Memory B cell (primary cell): ENCODE measurements around the gene MBNL1.

Experiments
- ATAC-seq: fragments of 150-1000 bp; cut with Tn5 transposase; 2 replicates; pipeline ENCODE4 v1.10.0; 2021; ENCODE audit warnings: low read depth, mild to moderate bottlenecking, moderate library complexity
- DNase-seq, 2 donors: peaks; one replicate each; pipeline ENCODE4 v3.0.0; 2022; ENCODE audit warnings: low spot score in 2 of 2
- H3K27ac Mint-ChIP-seq: one replicate; pipeline ENCODE4 v1.8.0; 2022; ENCODE audit warnings: mild to moderate bottlenecking, moderate library complexity, mixed read lengths
- H3K27me3 Mint-ChIP-seq: one replicate; pipeline ENCODE4 v1.8.0; 2022; ENCODE audit warnings: mixed read lengths
- H3K36me3 Mint-ChIP-seq: one replicate; pipeline ENCODE4 v1.8.0; 2022; ENCODE audit warnings: mild to moderate bottlenecking, mixed read lengths
- H3K4me1 Mint-ChIP-seq: one replicate; pipeline ENCODE4 v1.8.0; 2022; ENCODE audit warnings: mixed read lengths
- H3K4me3 Mint-ChIP-seq: one replicate; pipeline ENCODE4 v1.8.0; 2022; ENCODE audit warnings: mild to moderate bottlenecking, moderate library complexity, mixed read lengths
- H3K9me3 Mint-ChIP-seq: one replicate; pipeline ENCODE4 v1.8.0; 2022; ENCODE audit warnings: mixed read lengths

Gene MBNL1

GRCh38 chr3:152288681-152289080 is 20.0 kb downstream of the MBNL1 start:
- H3K4me1 Mint-ChIP-seq: peaks cover 56% of the 10 kb centered on the region
- H3K27ac Mint-ChIP-seq: no peak overlapping the region
- DNase-seq (no peak), ATAC-seq (no peak)
- no peak overlapping the region for H3K4me3 Mint-ChIP-seq
- H3K36me3 Mint-ChIP-seq: peaks cover 7% of the 10 kb centered on the region
- no peaks in the 10 kb centered on the region for H3K27me3 Mint-ChIP-seq
- H3K9me3 Mint-ChIP-seq: no peaks in the 10 kb centered on the region

GRCh38 chr3:152289708-152290107 is 21.0 kb downstream of the MBNL1 start:
- Mint-ChIP-seq H3K27ac (peak overlapping the region; percentile 86), H3K36me3 (peaks cover 7% of the 10 kb centered on the region), H3K4me3 (no peak overlapping the region), H3K9me3 (no peaks in the 10 kb centered on the region), H3K27me3 (no peaks in the 10 kb centered on the region), H3K4me1 (peaks cover 54% of the 10 kb centered on the region)
- no peak for ATAC-seq
- DNase-seq: no peak

DNA sequence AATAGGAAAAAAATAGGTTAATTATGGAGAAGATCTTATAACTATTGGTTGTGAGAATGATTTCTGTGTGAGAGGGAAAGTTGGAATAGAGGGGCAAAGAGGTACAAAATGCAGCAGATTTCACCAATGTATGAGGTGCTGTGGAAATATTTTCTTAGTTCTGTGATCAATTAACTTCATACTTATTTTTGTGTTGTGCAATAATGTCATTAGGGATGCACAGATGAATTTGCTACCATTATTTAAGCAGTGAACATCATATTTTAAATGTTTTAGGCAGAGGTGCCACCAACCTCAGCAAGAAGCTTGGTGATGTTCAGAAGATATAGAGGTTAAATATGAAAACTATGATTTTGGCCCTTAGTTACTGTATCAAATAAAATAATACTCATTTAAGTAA is 21.6 kb downstream of the MBNL1 start:
- Mint-ChIP-seq H3K9me3 (no peaks in the 10 kb centered on the region), H3K27me3 (no peaks in the 10 kb centered on the region), H3K4me1 (peaks cover 51% of the 10 kb centered on the region), H3K36me3 (peaks cover 4% of the 10 kb centered on the region), H3K27ac (no peak overlapping the region), H3K4me3 (peak overlapping the region; percentile 39)
- ATAC-seq (no peak), DNase-seq (no peak)

- DNase-seq (no peak), ATAC-seq (peak; percentile 22)
- Mint-ChIP-seq H3K27me3 (no peaks in the 10 kb centered on the region), H3K36me3 (peaks cover 5% of the 10 kb centered on the region), H3K27ac (peak overlapping the region; percentile 83), H3K4me1 (peaks cover 58% of the 10 kb centered on the region), H3K4me3 (peak overlapping the region; percentile 30), H3K9me3 (no peaks in the 10 kb centered on the region)
Measured at GRCh38 chr3:152291238-152291637, 22.5 kb downstream of the MBNL1 start.

GRCh38 chr3:152291649-152292066 is 22.9 kb downstream of the MBNL1 start:
- H3K4me1 Mint-ChIP-seq: peaks cover 60% of the 10 kb centered on the region
- peak overlapping the region; percentile 83 for H3K27ac Mint-ChIP-seq
- H3K27me3 Mint-ChIP-seq: no peaks in the 10 kb centered on the region
- DNase-seq: no peak
- no peaks in the 10 kb centered on the region for H3K9me3 Mint-ChIP-seq
- peak; percentile 36 for ATAC-seq
- H3K4me3 Mint-ChIP-seq: peak overlapping the region; percentile 30
- peaks cover 7% of the 10 kb centered on the region for H3K36me3 Mint-ChIP-seq

- H3K27me3 Mint-ChIP-seq: no peaks in the 10 kb centered on the region
- no peak overlapping the region for H3K27ac Mint-ChIP-seq
- H3K4me1 Mint-ChIP-seq: peaks cover 57% of the 10 kb centered on the region
- no peak for DNase-seq
- H3K9me3 Mint-ChIP-seq: no peaks in the 10 kb centered on the region
- peaks cover 7% of the 10 kb centered on the region for H3K36me3 Mint-ChIP-seq
- no peak for ATAC-seq
- H3K4me3 Mint-ChIP-seq: no peak overlapping the region
Measured at GRCh38 chr3:152292366-152292765, 23.6 kb downstream of the MBNL1 start.

DNA sequence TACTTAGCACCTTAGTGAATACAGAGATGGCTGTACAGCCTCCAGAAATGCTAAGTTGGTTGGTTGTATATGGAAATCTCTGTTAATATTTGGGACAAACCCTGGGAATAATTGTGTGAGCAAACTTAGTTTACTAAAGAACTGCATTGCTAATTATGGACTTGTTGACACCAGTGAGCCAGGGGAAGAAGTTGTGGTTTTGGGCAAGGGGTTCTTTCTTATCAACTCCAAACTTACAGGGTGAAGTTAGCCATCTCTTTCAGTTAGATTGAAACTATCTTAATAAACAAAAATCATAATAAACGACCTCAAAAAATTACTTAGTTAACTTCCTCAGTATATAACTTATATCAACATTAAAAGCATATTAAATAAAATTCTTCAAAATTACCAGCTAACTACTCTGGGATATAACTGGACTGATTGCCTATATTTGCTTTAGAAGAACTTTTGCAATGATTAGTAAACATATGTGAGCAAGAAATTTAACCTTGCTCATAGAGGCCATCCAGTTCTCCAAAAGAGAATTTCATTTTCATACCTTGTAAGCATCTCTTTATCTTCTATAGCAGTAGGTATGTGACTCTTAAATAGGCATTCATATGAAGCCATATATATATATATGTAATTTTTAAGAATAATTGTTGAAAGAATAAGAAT is 24.7 kb downstream of the MBNL1 start:
- peaks cover 53% of the 10 kb centered on the region for H3K4me1 Mint-ChIP-seq

DNA sequence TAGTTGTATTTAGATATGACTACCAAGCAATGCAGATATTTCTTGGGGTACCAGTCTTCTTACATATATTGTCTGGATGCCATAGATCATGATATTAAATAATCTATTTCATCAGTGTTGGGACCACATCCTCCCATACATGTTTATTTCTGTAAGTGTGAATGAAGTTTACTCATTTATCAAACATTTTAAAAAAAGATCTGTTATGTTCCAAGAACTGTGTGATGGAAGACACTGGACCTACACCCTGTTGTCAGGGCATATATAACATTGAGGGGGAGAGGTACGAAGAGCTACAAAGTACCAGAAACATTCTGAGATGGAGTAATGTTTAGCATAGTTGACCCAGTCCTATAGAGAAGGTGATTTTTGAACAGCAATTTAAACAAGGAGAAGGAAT is 26.6 kb downstream of the MBNL1 start:
- no peak for ATAC-seq
- peak overlapping the region; percentile 50 for H3K4me3 Mint-ChIP-seq
- H3K27me3 Mint-ChIP-seq: no peaks in the 10 kb centered on the region
- peaks cover 61% of the 10 kb centered on the region for H3K4me1 Mint-ChIP-seq
- H3K9me3 Mint-ChIP-seq: no peaks in the 10 kb centered on the region
- peak overlapping the region; percentile 83 for H3K27ac Mint-ChIP-seq
- H3K36me3 Mint-ChIP-seq: peaks cover 15% of the 10 kb centered on the region
- no peak for DNase-seq

More for the DNA sequence above, 24.7 kb downstream of the MBNL1 start:
- no peak overlapping the region for H3K4me3 Mint-ChIP-seq
- peaks cover 10% of the 10 kb centered on the region for H3K36me3 Mint-ChIP-seq
- DNase-seq (no peak), ATAC-seq (no peak)
- peak overlapping the region; percentile 79 for H3K27ac Mint-ChIP-seq
- no peaks in the 10 kb centered on the region for H3K27me3 Mint-ChIP-seq
- H3K9me3 Mint-ChIP-seq: no peaks in the 10 kb centered on the region

DNA sequence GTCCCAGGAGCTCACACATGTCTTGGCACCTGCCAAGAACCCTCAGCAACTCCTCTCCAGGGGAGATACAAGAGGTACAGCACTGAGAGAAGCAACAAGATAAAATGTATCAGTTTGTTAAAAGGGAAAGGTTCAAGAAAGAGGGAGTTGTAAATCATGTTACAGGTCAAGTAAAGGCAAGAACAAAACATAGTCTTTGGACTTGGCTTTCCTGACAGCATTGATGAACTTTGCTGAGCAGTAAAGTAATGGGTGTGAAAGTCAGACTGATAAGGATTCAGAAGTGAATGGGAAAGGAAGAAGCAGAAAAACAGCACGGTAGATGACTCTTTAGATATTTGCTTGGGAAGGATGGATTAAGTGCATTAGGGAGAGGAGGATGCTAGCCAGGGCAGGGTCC is 27.1 kb downstream of the MBNL1 start:
- Mint-ChIP-seq H3K4me3 (peak overlapping the region; percentile 50), H3K27ac (peak overlapping the region; percentile 83), H3K4me1 (peaks cover 60% of the 10 kb centered on the region), H3K9me3 (no peaks in the 10 kb centered on the region), H3K27me3 (no peaks in the 10 kb centered on the region), H3K36me3 (peaks cover 15% of the 10 kb centered on the region)
- ATAC-seq (no peak), DNase-seq (no peak)

DNA sequence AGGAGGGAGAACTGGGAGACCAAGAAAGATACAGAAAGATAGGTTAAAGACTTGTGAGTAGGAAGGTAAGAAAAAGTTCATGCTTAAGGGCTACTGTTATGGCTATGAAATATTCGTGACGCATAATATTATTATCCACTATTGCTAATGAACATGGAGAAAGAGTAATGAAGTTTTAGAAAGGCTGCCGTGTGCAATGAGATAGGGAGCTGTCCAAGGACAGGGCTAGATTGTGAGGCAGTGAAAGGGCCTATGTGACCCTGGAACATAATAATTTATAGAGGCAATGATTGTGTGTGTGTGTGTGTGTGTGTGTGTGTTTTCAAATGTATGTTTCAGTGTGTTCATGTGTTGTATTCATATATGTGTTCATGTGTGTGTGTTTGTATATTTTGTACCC is 27.7 kb downstream of the MBNL1 start:
- no peak for ATAC-seq

DNA sequence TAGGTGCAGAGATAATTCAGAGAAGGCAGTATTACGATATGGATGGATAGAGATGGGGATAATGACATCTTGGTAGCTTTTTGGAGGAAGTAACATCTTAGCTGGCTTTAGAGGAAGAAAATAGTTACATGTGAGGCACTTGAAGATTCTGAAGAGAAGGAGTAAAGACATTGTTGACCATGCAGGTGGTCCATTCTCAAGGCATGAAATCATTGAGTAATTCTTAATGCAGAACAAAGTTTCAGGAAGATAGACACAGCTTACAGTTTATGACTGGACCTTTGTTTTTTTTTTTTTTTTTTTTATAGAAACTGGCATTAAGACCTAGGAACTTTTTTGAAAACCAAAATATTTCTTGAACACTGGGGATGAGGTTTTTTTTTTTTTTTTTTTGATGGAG is 28.2 kb downstream of the MBNL1 start:
- Mint-ChIP-seq H3K27ac (peak overlapping the region; percentile 83), H3K36me3 (peaks cover 15% of the 10 kb centered on the region), H3K27me3 (no peaks in the 10 kb centered on the region)

More for the DNA sequence above, 27.7 kb downstream of the MBNL1 start:
- no peak for DNase-seq
- peaks cover 15% of the 10 kb centered on the region for H3K36me3 Mint-ChIP-seq
- peak overlapping the region; percentile 50 for H3K4me3 Mint-ChIP-seq
- peak overlapping the region; percentile 83 for H3K27ac Mint-ChIP-seq
- H3K9me3 Mint-ChIP-seq: no peaks in the 10 kb centered on the region
- H3K4me1 Mint-ChIP-seq: peaks cover 59% of the 10 kb centered on the region
- H3K27me3 Mint-ChIP-seq: no peaks in the 10 kb centered on the region

GRCh38 chr3:152298393-152299248 is 29.9 kb downstream of the MBNL1 start:
- Mint-ChIP-seq H3K4me3 (peak overlapping the region; percentile 52), H3K9me3 (no peaks in the 10 kb centered on the region), H3K4me1 (peaks cover 50% of the 10 kb centered on the region), H3K27ac (peak overlapping the region; percentile 87), H3K27me3 (no peaks in the 10 kb centered on the region), H3K36me3 (peaks cover 13% of the 10 kb centered on the region)
- DNase-seq (peak; percentile 54 to 63), ATAC-seq (peak; percentile 83)

More for the DNA sequence above, 28.2 kb downstream of the MBNL1 start:
- DNase-seq (no peak), ATAC-seq (no peak)
- Mint-ChIP-seq H3K9me3 (no peaks in the 10 kb centered on the region), H3K4me3 (no peak overlapping the region), H3K4me1 (peaks cover 57% of the 10 kb centered on the region)

DNA sequence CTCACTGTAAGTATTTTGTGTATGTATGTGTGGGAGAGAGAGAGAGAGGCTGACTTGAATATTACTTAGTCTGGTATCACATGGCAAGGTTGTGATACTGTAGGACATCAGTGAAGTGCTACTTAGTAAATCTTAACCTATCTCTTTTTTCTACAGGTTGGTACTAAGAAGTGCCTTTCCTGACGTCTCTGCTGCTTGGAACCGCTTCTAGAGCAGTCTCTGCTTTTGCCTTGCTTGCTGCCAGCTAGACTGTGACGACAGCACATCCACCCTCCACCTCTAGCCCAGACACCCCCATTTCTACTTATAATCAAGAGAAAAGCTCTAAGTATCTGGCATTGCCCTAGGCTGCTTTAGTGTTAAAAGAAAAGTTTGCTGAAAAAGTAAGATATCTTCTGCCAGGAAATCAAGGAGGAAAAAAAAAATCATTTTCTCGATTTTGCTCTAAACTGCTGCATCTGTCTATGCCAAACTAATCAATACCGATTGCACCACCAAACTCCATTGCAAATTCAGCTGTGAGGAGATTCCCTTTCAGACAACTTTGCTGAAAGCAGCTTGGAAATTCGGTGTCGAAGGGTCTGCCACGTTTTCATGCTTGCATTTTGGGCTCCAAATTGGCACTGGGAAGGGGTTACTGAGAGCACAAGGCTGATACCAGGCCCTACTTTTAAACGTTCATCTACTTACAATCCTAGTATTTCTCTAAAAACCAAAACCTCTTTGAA is 30.7 kb downstream of the MBNL1 start:
- Mint-ChIP-seq H3K4me1 (peaks cover 53% of the 10 kb centered on the region), H3K36me3 (peaks cover 13% of the 10 kb centered on the region), H3K27me3 (no peaks in the 10 kb centered on the region), H3K27ac (peak overlapping the region; percentile 87), H3K9me3 (no peaks in the 10 kb centered on the region), H3K4me3 (peak overlapping the region; percentile 52)
- ATAC-seq (peak; percentile 67), DNase-seq (peak in 1 of 2 donors; percentile 9)
